A549 (cell line): ENCODE measurements around the gene DEAF1. TPM values are rescaled to one million over a fixed set of nuclear protein-coding genes. Genes with fewer than 3 reads are reported as not detected.

Source experiments
- ATAC-seq, 2 experiments: fragments of 200-7000 bp in 1 of 2; fragments of >200 bp in 1 of 2; cut with Nextera tagmentation in 1 of 2; cut with Tn5 transposase in 1 of 2; 3 replicates each; pipeline versions ENCODE4 v1.8.0 to v1.9.1; 2018 to 2020; ENCODE audit warnings: mild to moderate bottlenecking in 1 of 2, moderate library complexity in 1 of 2
- CTCF ChIA-PET: fragments of 300-600 bp; sonication (Branson Sonifier 250); formaldehyde crosslinking; extraction: SDS; loops from one replicate; lab custom pipeline; 2021; ENCODE audit warnings: antibody characterized with exemption, inconsistent platforms; lab: Yijun Ruan, JAX
- POLR2A ChIA-PET: fragments of 350-600 bp; formaldehyde crosslinking; extraction: SDS; loops from one replicate; lab custom pipeline; 2021; ENCODE audit warnings: antibody characterized with exemption, inconsistent platforms; lab: Yijun Ruan, JAX
- DNase-seq, 2 experiments: peaks; one replicate each; pipeline versions ENCODE4 v3.0.0 to v3.0.0-alpha.2; 2011 to 2016; ENCODE audit warnings: low read depth in 1 of 2, low spot score in 1 of 2
- FAIRE-seq: peaks from 2 replicates; lab custom pipeline; 2011; peaks lifted over from hg19 to GRCh38; lab: Jason Lieb, UNC
- H3K27ac ChIP-seq, 2 experiments: fragments of >200 bp; sonication (Bioruptor Twin); formaldehyde crosslinking; 3 replicates each; pipeline ENCODE4 v1.5.1; 2016 to 2017
- H3K4me1 ChIP-seq: fragments of >200 bp; sonication (Bioruptor Twin); formaldehyde crosslinking; 3 replicates; pipeline ENCODE4 v1.6.1; 2016
- H3K4me2 ChIP-seq: fragments of >200 bp; sonication (Bioruptor Twin); formaldehyde crosslinking; 3 replicates; pipeline ENCODE4 v1.6.1; 2016
- H3K4me3 ChIP-seq: fragments of >200 bp; sonication (Bioruptor Twin); formaldehyde crosslinking; 3 replicates; pipeline ENCODE4 v1.5.1; 2016
- H3K9me3 ChIP-seq: fragments of >200 bp; sonication (Bioruptor Twin); formaldehyde crosslinking; 3 replicates; pipeline ENCODE4 v1.6.1; 2016
- ATOH8 ChIP-seq: fragments of 250-450 bp; sonication (Bioruptor Pico); IDR thresholded peaks from 2 replicates; pipeline ENCODE4 v1.5.0; 2020; ENCODE audit warnings: low read depth, mild to moderate bottlenecking, moderate library complexity
- CEBPB ChIP-seq, 2 experiments: fragments of >200 bp in 1 of 2; sonication (Bioruptor Twin) in 1 of 2; formaldehyde crosslinking in 1 of 2; IDR thresholded peaks; 2 replicates each; pipeline ENCODE4 v1.6.1; 2012 to 2016
- E2F6 ChIP-seq: IDR thresholded peaks from 2 replicates; pipeline ENCODE4 v1.6.1; 2012; ENCODE audit warnings: low read depth, borderline replicate concordance
- ELK1 ChIP-seq: fragments of 150-350 bp; IDR thresholded peaks from 2 replicates; pipeline ENCODE4 v1.6.1; 2014; ENCODE audit warnings: low read depth, mild to moderate bottlenecking, low read length
- EP300 ChIP-seq, 2 experiments: fragments of >200 bp; sonication (Bioruptor Twin); formaldehyde crosslinking; IDR thresholded peaks; 2 replicates in 1 of 2; 3 replicates in 1 of 2; pipeline ENCODE4 v1.6.1; 2016 to 2017
- FOSL2 ChIP-seq, 2 experiments: fragments of 450-650 bp in 1 of 2; fragments of >200 bp in 1 of 2; sonication (Bioruptor Twin) in 1 of 2; formaldehyde crosslinking; IDR thresholded peaks; 2 replicates each; pipeline versions ENCODE4 v1.5.0 to v1.6.1; 2016 to 2020; ENCODE audit warnings: mild to moderate bottlenecking in 1 of 2, moderate library complexity in 1 of 2
- HOXA7 ChIP-seq: fragments of 250-450 bp; sonication (Bioruptor Pico); IDR thresholded peaks from 2 replicates; pipeline ENCODE4 v1.5.0; 2020; ENCODE audit warnings: mild to moderate bottlenecking, moderate library complexity
- HOXB13 ChIP-seq: fragments of 250-450 bp; sonication (Bioruptor Pico); IDR thresholded peaks from 2 replicates; pipeline ENCODE4 v1.5.0; 2020; ENCODE audit warnings: low read depth, mild to moderate bottlenecking, moderate library complexity
- JUNB ChIP-seq: fragments of >200 bp; sonication (Bioruptor Twin); formaldehyde crosslinking; IDR thresholded peaks from 2 replicates; pipeline ENCODE4 v1.6.1; 2016
- MAFK ChIP-seq: fragments of 450-650 bp; IDR thresholded peaks from 2 replicates; pipeline ENCODE4 v1.6.1; 2014; ENCODE audit not compliant: partially characterized antibody
- MAZ ChIP-seq: fragments of 150-350 bp; IDR thresholded peaks from 2 replicates; pipeline ENCODE4 v1.6.1; 2014; ENCODE audit warnings: antibody characterized with exemption, low read depth, low read length, borderline replicate concordance
- NPAS2 ChIP-seq: fragments of 250-450 bp; sonication (Bioruptor Pico); IDR thresholded peaks from 2 replicates; pipeline ENCODE4 v1.8.0; 2022; ENCODE audit warnings: mild to moderate bottlenecking, moderate library complexity, borderline replicate concordance
- NR3C1 ChIP-seq: fragments of >200 bp; sonication (Bioruptor Twin); formaldehyde crosslinking; IDR thresholded peaks from 3 replicates; pipeline ENCODE4 v1.6.1; 2017
- PHF8 ChIP-seq: fragments of 200-600 bp; sonication (generic); IDR thresholded peaks from 2 replicates; pipeline ENCODE4 v1.6.1; 2016; ENCODE audit warnings: low read depth, mild to moderate bottlenecking, antibody characterized with exemption, moderate library complexity, borderline replicate concordance
- RCOR1 ChIP-seq: fragments of 150-350 bp; IDR thresholded peaks from 2 replicates; pipeline ENCODE4 v1.6.1; 2014; ENCODE audit warnings: antibody characterized with exemption, low read length, low read depth
- RFX5 ChIP-seq: fragments of 450-650 bp; IDR thresholded peaks from 2 replicates; pipeline ENCODE4 v1.7.1; 2014; ENCODE audit warnings: antibody characterized with exemption, mild to moderate bottlenecking, moderate library complexity
- RNF2 ChIP-seq: fragments of 200-600 bp; sonication (generic); IDR thresholded peaks from 2 replicates; pipeline ENCODE4 v1.6.1; 2016; ENCODE audit warnings: low read depth, mild to moderate bottlenecking, antibody characterized with exemption, moderate library complexity, borderline replicate concordance
- SMC3 ChIP-seq: fragments of >200 bp; sonication (Bioruptor Twin); formaldehyde crosslinking; IDR thresholded peaks from 3 replicates; pipeline ENCODE4 v1.6.1; 2018; ENCODE audit warnings: inconsistent platforms
- TFCP2L1 ChIP-seq: fragments of 250-450 bp; sonication (Bioruptor Pico); IDR thresholded peaks from 2 replicates; pipeline ENCODE4 v1.5.0; 2021; ENCODE audit warnings: mild to moderate bottlenecking
- TP53 ChIP-seq: fragments of 250-450 bp; sonication (Bioruptor Pico); IDR thresholded peaks from 2 replicates; pipeline ENCODE4 v1.5.0; 2021; ENCODE audit warnings: mild to moderate bottlenecking, moderate library complexity
- USF2 ChIP-seq: fragments of 450-650 bp; IDR thresholded peaks from 2 replicates; pipeline ENCODE4 v1.6.1; 2014; ENCODE audit warnings: antibody characterized with exemption
- ZNF302 ChIP-seq: fragments of 250-450 bp; sonication (Bioruptor Pico); IDR thresholded peaks from 2 replicates; pipeline ENCODE4 v1.9.0; 2021; ENCODE audit warnings: inconsistent platforms, mild to moderate bottlenecking, moderate library complexity
- WGBS: methylation state at CpG from one replicate; pipeline ENCODE4 v1.1.6; 2017; ENCODE audit errors: missing lambda C conversion rate; 5-methylcytosine and 5-hydroxymethylcytosine counted together
- polyA plus RNA-seq, 4 experiments: library from polyadenylated mRNA; depleted of rRNA in 3 of 4; stranded (reverse); fragments of >200 nt; fragmentation: RNase III in 1 of 4; extraction: RNeasy Plus Mini Kit Qiagen cat#74134 plus additional on column Dnase treatment in 1 of 4; gene quantifications; 2 replicates in 3 of 4; 3 replicates in 1 of 4; pipeline ENCODE4 v1.2.3, GENCODE V29; 2011 to 2017

DEAF1 gene
- polyA plus RNA-seq, 2 of the 4 experiments (the other 2 are of a cell fraction): 16.0 to 24.0 TPM

- FAIRE-seq (no peak), ATAC-seq (no peak)
- Histone ChIP-seq H3K4me1 (no peaks in the 10 kb centered on the region), H3K9me3 (no peaks in the 10 kb centered on the region)
- TF ChIP-seq MAZ: no peak
- TF ChIP-seq NR3C1: no peak
- TF ChIP-seq NPAS2 (CRISPR knock-in tag): no peak
- TF ChIP-seq ELK1: no peak
- TF ChIP-seq MAFK: no peak
- no peak for TF ChIP-seq JUNB
- TF ChIP-seq FOSL2 (IDR thresholded peaks at IDR 0.05): no peak
- TF ChIP-seq FOSL2 (CRISPR knock-in tag; IDR thresholded peaks at IDR 0.05): no peak
- TF ChIP-seq RCOR1: no peak
- no peak for TF ChIP-seq USF2
- TF ChIP-seq EP300 (IDR thresholded peaks at IDR 0.05): no peak
- no peak for TF ChIP-seq HOXB13 (CRISPR knock-in tag)
- no peak for TF ChIP-seq SMC3
- TF ChIP-seq, all 56 proteins: peak for 0
- CTCF ChIA-PET: interaction anchor here (0.6 to 6.1 kb wide), 10 partner anchors 9 to 835 kb away, joined by 3 to 30 read pairs (median 4); partner anchors contain the start of gene TALDO1
- no peak for DNase-seq
- no peak overlapping the region for H3K27ac ChIP-seq
- POLR2A ChIA-PET: interaction anchor here (0.5 to 0.7 kb wide), 2 partner anchors 25 to 76 kb away, joined by 4 read pairs; no protein-coding TSS in a partner anchor
- WGBS: 93% methylated on average over 27 of the region's 36 CpGs
- H3K4me2 ChIP-seq: no peak overlapping the region
- H3K4me3 ChIP-seq: no peak overlapping the region
Observed at GRCh38 chr11:679271-680207, 15.5 kb downstream of the DEAF1 start.

- DNase-seq: no peak
- ChIA-PET POLR2A (no interaction called here), CTCF (interaction anchor here (6.1 kb wide), 1 partner anchor 44 kb away, joined by 30 read pairs; no protein-coding TSS in a partner anchor)
- ATAC-seq: no peak; a peak in 1 of 6 replicates
- FAIRE-seq: no peak
- Histone ChIP-seq H3K9me3 (no peaks in the 10 kb centered on the region), H3K4me2 (no peak overlapping the region), H3K27ac (no peak overlapping the region), H3K4me3 (no peak overlapping the region), H3K4me1 (no peaks in the 10 kb centered on the region)
- 85% methylated on average over 3 of the region's 3 CpGs for WGBS
- TF ChIP-seq TFCP2L1 (CRISPR knock-in tag): no peak
- no peak for TF ChIP-seq RNF2
Observed at GRCh38 chr11:678297-678696, 16.7 kb downstream of the DEAF1 start.

- DNase-seq: no peak
- no peak overlapping the region for H3K27ac ChIP-seq
- WGBS: 94% methylated on average over 17 of the region's 17 CpGs
- H3K4me3 ChIP-seq: no peak overlapping the region
- no peaks in the 10 kb centered on the region for H3K4me1 ChIP-seq
- H3K9me3 ChIP-seq: no peaks in the 10 kb centered on the region
- CTCF ChIA-PET: interaction anchor here (1.1 to 3.8 kb wide), 5 partner anchors 8 to 62 kb away, joined by 3 to 26 read pairs (median 10); no protein-coding TSS in a partner anchor
- no peak overlapping the region for H3K4me2 ChIP-seq
- TF ChIP-seq PHF8: no peak
- TF ChIP-seq E2F6: no peak
- no peak for TF ChIP-seq TP53 (CRISPR knock-in tag)
- TF ChIP-seq RFX5: no peak
- no peak for TF ChIP-seq RCOR1
- TF ChIP-seq ZNF302 (CRISPR knock-in tag): no peak
- no peak for TF ChIP-seq EP300 (IDR thresholded peaks at IDR 0.05)
- no peak for TF ChIP-seq HOXA7
- no peak for TF ChIP-seq CEBPB (IDR thresholded peaks at IDR 0.05)
- no peak for TF ChIP-seq TFCP2L1 (CRISPR knock-in tag)
- TF ChIP-seq ATOH8: no peak
- TF ChIP-seq NPAS2 (CRISPR knock-in tag): no peak
- no peak for TF ChIP-seq MAFK
- ATAC-seq: no peak
- POLR2A ChIA-PET: no interaction called here
- no peak for FAIRE-seq
Observed at GRCh38 chr11:674406-674805, 20.6 kb downstream of the DEAF1 start.
